HEK293 (cell line): ENCODE results near the gene KLHDC8B.

ENCODE experiments used
- CTCF ChIA-PET: fragments of 350-600 bp; formaldehyde crosslinking; extraction: SDS; loops from one replicate; lab custom pipeline; 2021; ENCODE audit warnings: antibody characterized with exemption; lab: Yijun Ruan, JAX
- POLR2A ChIA-PET: fragments of 300-600 bp; formaldehyde crosslinking; extraction: SDS; loops from one replicate; lab custom pipeline; 2020; ENCODE audit warnings: antibody characterized with exemption, inconsistent platforms; lab: Yijun Ruan, JAX
- H3K27ac ChIP-seq: fragments of 200-500 bp; sonication (Bioruptor generic); 2 replicates; pipeline ENCODE4 v1.5.1; 2014; ENCODE audit warnings: low read depth, low read length, control low read depth, inconsistent platforms; ENCODE audit errors: extremely low read depth
- H3K36me3 ChIP-seq, 2 experiments: fragments of 200-500 bp in 1 of 2; sonication (Bioruptor generic) in 1 of 2; 1 replicate in 1 of 2; 2 replicates in 1 of 2; pipeline ENCODE4 v1.5.1; 2014 to 2017; ENCODE audit warnings: inconsistent platforms in 2 of 2, low read length in 2 of 2; ENCODE audit not compliant: control insufficient read depth in 2 of 2, insufficient read depth in 1 of 2
- H3K4me1 ChIP-seq: fragments of 200-500 bp; sonication (Bioruptor generic); 2 replicates; pipeline ENCODE4 v1.5.1; 2014; ENCODE audit warnings: mild to moderate bottlenecking, low read length, inconsistent platforms; ENCODE audit not compliant: control insufficient read depth, insufficient read depth
- H3K4me3 ChIP-seq: 2 replicates; pipeline ENCODE4 v1.5.1; 2011; ENCODE audit warnings: low read depth, mild to moderate bottlenecking, control low read depth, low read length, moderate library complexity
- H3K9me3 ChIP-seq: fragments of 200-500 bp; sonication (Bioruptor generic); 2 replicates; pipeline ENCODE4 v1.5.1; 2014; ENCODE audit warnings: low read depth, low read length, inconsistent platforms; ENCODE audit not compliant: control insufficient read depth, insufficient read depth
- BCL11A ChIP-seq: fragments of 450-650 bp; formaldehyde crosslinking; IDR thresholded peaks from 2 replicates; pipeline ENCODE4 v1.5.1; 2016; ENCODE audit warnings: low read depth, missing biosample characterization, missing genetic modification characterization
- GLI2 ChIP-seq: fragments of 450-650 bp; formaldehyde crosslinking; IDR thresholded peaks from 2 replicates; pipeline ENCODE4; 2017; ENCODE audit warnings: missing biosample characterization, missing genetic modification characterization, low read depth, borderline replicate concordance
- HOXC10 ChIP-seq: sonication (generic); formaldehyde crosslinking; IDR thresholded peaks from 2 replicates; pipeline ENCODE4 v1.8.1; 2023; ENCODE audit warnings: mild to moderate bottlenecking, missing genetic modification reagents
- KLF10 ChIP-seq: fragments of 450-650 bp; IDR thresholded peaks from 2 replicates; pipeline ENCODE4 v1.5.1; 2018; ENCODE audit warnings: missing biosample characterization, mild to moderate bottlenecking, missing genetic modification characterization
- PATZ1 ChIP-seq: fragments of 450-650 bp; formaldehyde crosslinking; IDR thresholded peaks from 2 replicates; pipeline ENCODE4 v1.5.1; 2016; ENCODE audit warnings: missing biosample characterization, missing genetic modification characterization
- SALL2 ChIP-seq: fragments of 450-650 bp; formaldehyde crosslinking; IDR thresholded peaks from 2 replicates; pipeline ENCODE4 v1.5.0; 2017; ENCODE audit warnings: missing biosample characterization, mild to moderate bottlenecking, missing genetic modification characterization, borderline replicate concordance
- ZBTB8A ChIP-seq: fragments of 450-650 bp; formaldehyde crosslinking; IDR thresholded peaks from 2 replicates; pipeline ENCODE4 v1.5.1; 2016; ENCODE audit warnings: missing biosample characterization, missing genetic modification characterization
- ZEB2 ChIP-seq: fragments of 450-650 bp; formaldehyde crosslinking; IDR thresholded peaks from 2 replicates; pipeline ENCODE4 v1.5.1; 2016; ENCODE audit warnings: missing biosample characterization, missing genetic modification characterization
- ZNF112 ChIP-seq: fragments of 450-650 bp; formaldehyde crosslinking; IDR thresholded peaks from 2 replicates; pipeline ENCODE4 v1.5.0; 2017; ENCODE audit warnings: missing biosample characterization, missing genetic modification characterization
- ZNF184 ChIP-seq: fragments of 450-650 bp; IDR thresholded peaks from 2 replicates; pipeline ENCODE4 v1.5.1; 2018; ENCODE audit warnings: missing biosample characterization, mild to moderate bottlenecking, missing genetic modification characterization
- ZNF302 ChIP-seq: fragments of 450-650 bp; formaldehyde crosslinking; IDR thresholded peaks from 2 replicates; pipeline ENCODE4 v1.5.1; 2016; ENCODE audit warnings: missing biosample characterization, missing genetic modification characterization, low read depth
- ZNF521 ChIP-seq: fragments of 450-650 bp; formaldehyde crosslinking; IDR thresholded peaks from 2 replicates; pipeline ENCODE4 v1.5.1; 2017; ENCODE audit warnings: missing biosample characterization, mild to moderate bottlenecking, missing genetic modification characterization
- ZNF658 ChIP-seq: fragments of 450-650 bp; formaldehyde crosslinking; IDR thresholded peaks from 2 replicates; pipeline ENCODE4; 2016; ENCODE audit warnings: missing biosample characterization, missing genetic modification characterization
- ZNF701 ChIP-seq: fragments of 450-650 bp; formaldehyde crosslinking; IDR thresholded peaks from 2 replicates; pipeline ENCODE4 v1.5.1; 2016; ENCODE audit warnings: missing biosample characterization, missing genetic modification characterization
- ZNF704 ChIP-seq: fragments of 450-650 bp; formaldehyde crosslinking; IDR thresholded peaks from 2 replicates; pipeline ENCODE4 v1.5.1; 2016; ENCODE audit warnings: missing biosample characterization, missing genetic modification characterization
- ZNF707 ChIP-seq: fragments of 450-650 bp; formaldehyde crosslinking; IDR thresholded peaks from 2 replicates; pipeline ENCODE4 v1.5.1; 2016; ENCODE audit warnings: missing biosample characterization, missing genetic modification characterization
- ZNF768 ChIP-seq: fragments of 450-650 bp; formaldehyde crosslinking; IDR thresholded peaks from 2 replicates; pipeline ENCODE4 v1.5.1; 2018; ENCODE audit warnings: missing biosample characterization, mild to moderate bottlenecking, missing genetic modification characterization
- TF ChIP-seq, protein P1 (sequence below): fragments of 450-650 bp; formaldehyde crosslinking; IDR thresholded peaks from 2 replicates; pipeline ENCODE4 v1.5.1; 2016; ENCODE audit warnings: missing biosample characterization, missing genetic modification characterization
- TF ChIP-seq, protein P2 (sequence below): fragments of 450-650 bp; formaldehyde crosslinking; IDR thresholded peaks from 2 replicates; pipeline ENCODE4 v1.5.1; 2017; ENCODE audit warnings: missing biosample characterization, missing genetic modification characterization

KLHDC8B gene

DNA sequence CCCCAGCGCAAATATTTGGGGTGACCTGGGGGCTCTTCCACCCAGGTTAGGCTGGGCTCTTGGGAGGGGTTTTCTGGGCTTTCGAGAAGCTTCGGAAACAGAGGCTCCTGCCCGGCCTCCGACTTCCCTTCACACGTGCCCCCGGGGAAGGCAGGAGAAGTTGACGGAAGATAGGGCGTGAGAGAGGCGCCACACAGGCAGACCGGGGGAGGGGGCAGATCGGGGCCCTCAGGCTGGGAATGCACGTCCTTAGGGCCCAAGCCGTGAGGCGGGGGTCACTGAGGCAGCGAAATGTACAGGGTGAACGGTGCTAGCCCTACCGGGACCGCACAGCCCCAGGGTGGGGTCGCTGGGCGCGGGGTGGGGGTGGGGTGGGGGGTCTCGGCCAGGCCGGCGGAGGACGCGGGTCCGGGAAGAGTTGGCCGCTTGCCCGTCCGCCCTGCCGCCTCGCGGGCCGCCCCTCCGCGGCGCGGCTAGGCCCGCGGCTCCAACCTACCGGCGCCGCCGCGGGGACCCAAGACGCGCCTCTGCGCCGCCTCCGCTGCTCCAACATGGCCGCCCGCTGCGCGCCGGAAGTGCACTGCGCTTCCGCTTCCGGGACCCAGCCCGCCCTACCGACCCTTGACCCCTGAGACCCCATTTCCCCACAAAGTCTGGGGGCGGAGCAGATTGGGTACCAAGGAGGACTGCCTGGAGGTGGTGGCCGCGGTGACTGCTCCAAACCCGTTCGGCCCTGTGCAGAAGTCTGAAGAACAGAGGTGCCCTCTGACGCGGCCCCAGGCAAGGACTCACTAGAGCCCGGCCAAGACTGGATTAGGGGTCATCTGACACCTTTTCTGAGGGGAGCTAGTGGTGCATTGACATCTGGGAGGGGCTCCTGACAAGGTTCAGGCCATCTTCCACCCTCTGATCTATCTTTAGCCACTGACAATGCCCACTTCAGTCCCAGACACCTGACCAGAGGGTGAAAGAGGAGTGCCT lies 5.3 kb upstream of the KLHDC8B start, which contains the start of gene CCDC71 (continued):
- TF ChIP-seq PATZ1 (tag by site-specific recombination) (peak; percentile 56), HOXC10 (CRISPR knock-in tag) (no peak), BCL11A (tag by site-specific recombination) (peak; percentile 26; the same call in 1 of the 2 replicates), ZBTB8A (no peak), ZNF701 (tag by site-specific recombination) (no peak), ZNF768 (tag by site-specific recombination) (no peak), ZNF302 (tag by site-specific recombination) (no peak), KLF10 (no peak; the same call in 1 of the 2 replicates), ZNF184 (tag by site-specific recombination) (no peak), ZNF112 (tag by site-specific recombination) (no peak), ZNF521 (no peak), ZEB2 (tag by site-specific recombination) (peak; percentile 36; the same call in 1 of the 2 replicates), ZNF658 (tag by site-specific recombination) (no peak), ZNF707 (no peak)
- TF ChIP-seq, protein P1, sequence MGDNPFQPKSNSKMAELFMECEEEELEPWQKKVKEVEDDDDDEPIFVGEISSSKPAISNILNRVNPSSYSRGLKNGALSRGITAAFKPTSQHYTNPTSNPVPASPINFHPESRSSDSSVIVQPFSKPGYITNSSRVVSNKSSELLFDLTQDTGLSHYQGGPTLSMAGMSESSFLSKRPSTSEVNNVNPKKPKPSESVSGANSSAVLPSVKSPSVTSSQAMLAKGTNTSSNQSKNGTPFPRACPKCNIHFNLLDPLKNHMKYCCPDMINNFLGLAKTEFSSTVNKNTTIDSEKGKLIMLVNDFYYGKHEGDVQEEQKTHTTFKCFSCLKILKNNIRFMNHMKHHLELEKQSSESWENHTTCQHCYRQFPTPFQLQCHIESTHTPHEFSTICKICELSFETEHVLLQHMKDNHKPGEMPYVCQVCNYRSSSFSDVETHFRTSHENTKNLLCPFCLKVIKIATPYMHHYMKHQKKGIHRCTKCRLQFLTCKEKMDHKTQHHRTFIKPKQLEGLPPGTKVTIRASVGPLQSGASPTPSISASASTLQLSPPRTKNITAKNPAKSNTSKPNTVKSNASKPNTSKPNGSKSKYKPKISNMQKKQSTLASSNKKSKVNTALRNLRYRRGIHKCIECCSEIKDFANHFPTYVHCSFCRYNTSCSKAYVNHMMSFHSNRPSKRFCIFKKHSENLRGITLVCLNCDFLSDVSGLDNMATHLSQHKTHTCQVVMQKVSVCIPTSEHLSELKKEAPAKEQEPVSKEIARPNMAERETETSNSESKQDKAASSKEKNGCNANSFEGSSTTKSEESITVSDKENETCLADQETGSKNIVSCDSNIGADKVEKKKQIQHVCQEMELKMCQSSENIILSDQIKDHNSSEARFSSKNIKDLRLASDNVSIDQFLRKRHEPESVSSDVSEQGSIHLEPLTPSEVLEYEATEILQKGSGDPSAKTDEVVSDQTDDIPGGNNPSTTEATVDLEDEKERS (tag by site-specific recombination): no peak
- TF ChIP-seq, protein P2, sequence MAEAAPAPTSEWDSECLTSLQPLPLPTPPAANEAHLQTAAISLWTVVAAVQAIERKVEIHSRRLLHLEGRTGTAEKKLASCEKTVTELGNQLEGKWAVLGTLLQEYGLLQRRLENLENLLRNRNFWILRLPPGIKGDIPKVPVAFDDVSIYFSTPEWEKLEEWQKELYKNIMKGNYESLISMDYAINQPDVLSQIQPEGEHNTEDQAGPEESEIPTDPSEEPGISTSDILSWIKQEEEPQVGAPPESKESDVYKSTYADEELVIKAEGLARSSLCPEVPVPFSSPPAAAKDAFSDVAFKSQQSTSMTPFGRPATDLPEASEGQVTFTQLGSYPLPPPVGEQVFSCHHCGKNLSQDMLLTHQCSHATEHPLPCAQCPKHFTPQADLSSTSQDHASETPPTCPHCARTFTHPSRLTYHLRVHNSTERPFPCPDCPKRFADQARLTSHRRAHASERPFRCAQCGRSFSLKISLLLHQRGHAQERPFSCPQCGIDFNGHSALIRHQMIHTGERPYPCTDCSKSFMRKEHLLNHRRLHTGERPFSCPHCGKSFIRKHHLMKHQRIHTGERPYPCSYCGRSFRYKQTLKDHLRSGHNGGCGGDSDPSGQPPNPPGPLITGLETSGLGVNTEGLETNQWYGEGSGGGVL (tag by site-specific recombination): no peak

DNA sequence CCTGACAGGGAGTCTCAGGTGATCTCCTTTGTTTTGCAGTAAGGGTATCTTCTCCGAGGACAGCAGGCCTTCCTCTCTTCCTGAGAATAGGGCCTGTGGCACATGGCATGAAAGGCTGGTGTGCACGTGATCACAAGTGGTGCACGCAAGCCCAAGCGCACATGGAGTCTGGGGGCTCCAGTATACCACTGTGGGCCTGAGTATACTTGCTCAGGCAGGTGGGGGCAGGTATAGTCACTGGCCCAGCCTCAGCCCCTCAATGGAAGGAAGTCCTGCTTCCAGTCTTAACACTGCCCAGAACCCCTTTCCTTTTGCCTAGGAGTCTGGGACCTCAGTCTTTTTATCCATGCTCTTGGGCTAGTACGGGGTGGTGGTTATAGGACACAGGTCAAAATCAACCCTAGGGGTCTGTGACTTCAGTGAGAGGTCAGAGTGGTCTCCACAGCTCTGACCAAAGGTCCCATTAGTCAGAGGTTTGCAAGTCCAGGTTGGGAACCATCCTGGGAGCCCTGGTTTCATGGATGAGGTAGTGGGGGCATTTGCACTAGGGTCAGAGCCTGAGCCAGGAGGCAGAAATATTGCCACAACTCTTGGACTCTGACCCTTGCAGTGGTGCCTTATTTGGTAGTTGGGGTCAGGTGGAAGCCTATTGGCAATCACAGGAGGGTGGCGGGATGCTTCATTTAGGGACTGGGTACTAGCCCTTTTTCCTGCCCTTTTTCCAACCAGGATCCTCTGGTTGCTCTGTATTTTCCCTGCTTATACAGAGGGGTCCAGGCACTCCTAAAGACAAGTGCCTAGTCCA lies 4.4 kb upstream of the KLHDC8B start:
- H3K27ac ChIP-seq: no peak overlapping the region
- H3K36me3 ChIP-seq: peaks cover 0 to 32% of the 10 kb centered on the region in 2 experiments; a peak in 2 of 3 replicates
- no peaks in the 10 kb centered on the region for H3K9me3 ChIP-seq
- POLR2A ChIA-PET: interaction anchor here (0.7 kb wide), 1 partner anchor 46 kb away, joined by 3 read pairs; the partner anchor contains the start of gene USP19
- CTCF ChIA-PET: interaction anchor here (0.6 to 0.8 kb wide), 2 partner anchors 250 to 282 kb away, joined by 3 read pairs; no protein-coding TSS in a partner anchor
- H3K4me1 ChIP-seq: no peaks in the 10 kb centered on the region
- peak overlapping the region; percentile 96 for H3K4me3 ChIP-seq
- no peak for TF ChIP-seq SALL2 (tag by site-specific recombination)
- TF ChIP-seq GLI2 (tag by site-specific recombination): no peak
- TF ChIP-seq ZNF704 (tag by site-specific recombination): no peak
